GM21447 (cell line): ENCODE results near the gene PRKAR2B.

Source experiments
- ATAC-seq: cut with Tn5 transposase; IDR thresholded peaks from one replicate; pipeline ENCODE4 v1.9.1; 2021; ENCODE audit not compliant: unreplicated experiment

PRKAR2B gene

GRCh38 chr7:107173691-107174406 is 129.3 kb downstream of the PRKAR2B start:
- ATAC-seq = peak; percentile 61

- ATAC-seq = no peak
Observed at GRCh38 chr7:107179326-107180164, 135.0 kb downstream of the PRKAR2B start.

DNA sequence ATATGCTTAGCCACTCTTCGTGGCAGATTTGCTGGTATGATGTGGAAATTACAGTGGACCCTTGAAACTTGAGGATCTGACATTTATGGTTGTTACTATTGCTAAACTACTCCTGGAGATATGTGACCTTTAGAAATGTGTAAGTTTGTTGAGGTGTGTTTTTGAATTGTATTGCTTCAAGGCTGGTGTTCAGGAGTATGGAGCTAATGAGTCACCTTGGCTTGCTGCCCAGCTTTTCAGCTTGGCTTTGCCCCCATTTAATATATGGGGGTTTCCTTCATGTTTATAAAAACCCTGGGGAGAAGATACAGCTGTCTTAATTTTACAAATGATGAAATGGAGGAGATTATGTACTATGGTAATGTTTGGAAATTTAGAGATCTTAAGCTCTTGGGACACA is 135.9 kb downstream of the PRKAR2B start:
- ATAC-seq = no peak

- ATAC-seq = no peak
Observed at GRCh38 chr7:107181172-107181571, 136.7 kb downstream of the PRKAR2B start.

DNA sequence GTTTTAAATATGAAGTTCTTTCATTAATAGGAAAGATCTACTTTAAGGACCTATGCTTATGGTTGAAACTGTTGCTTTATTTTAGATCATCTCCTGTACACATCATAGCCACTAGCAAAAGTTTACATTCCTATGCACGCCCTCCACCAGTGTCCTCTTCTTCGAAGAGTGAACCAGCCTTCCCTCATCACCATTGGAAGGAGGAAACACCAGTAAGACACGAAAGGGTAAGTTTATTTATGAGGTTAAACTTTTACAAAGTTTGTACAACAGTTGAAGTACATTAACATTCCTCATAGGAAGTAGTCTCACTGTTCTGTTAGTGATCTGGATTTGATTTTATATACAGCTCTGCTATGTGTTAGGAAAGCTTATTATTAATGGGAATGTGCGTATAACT is 141.2 kb downstream of the PRKAR2B start:
- no peak for ATAC-seq

GRCh38 chr7:107186240-107186639 is 141.7 kb downstream of the PRKAR2B start:
- no peak for ATAC-seq

- no peak for ATAC-seq
Observed at GRCh38 chr7:107187774-107188173, 143.3 kb downstream of the PRKAR2B start.

- no peak for ATAC-seq
Observed at GRCh38 chr7:107190090-107190489, 145.6 kb downstream of the PRKAR2B start.

- ATAC-seq = no peak
Observed at GRCh38 chr7:107194052-107194451, 149.5 kb downstream of the PRKAR2B start.

DNA sequence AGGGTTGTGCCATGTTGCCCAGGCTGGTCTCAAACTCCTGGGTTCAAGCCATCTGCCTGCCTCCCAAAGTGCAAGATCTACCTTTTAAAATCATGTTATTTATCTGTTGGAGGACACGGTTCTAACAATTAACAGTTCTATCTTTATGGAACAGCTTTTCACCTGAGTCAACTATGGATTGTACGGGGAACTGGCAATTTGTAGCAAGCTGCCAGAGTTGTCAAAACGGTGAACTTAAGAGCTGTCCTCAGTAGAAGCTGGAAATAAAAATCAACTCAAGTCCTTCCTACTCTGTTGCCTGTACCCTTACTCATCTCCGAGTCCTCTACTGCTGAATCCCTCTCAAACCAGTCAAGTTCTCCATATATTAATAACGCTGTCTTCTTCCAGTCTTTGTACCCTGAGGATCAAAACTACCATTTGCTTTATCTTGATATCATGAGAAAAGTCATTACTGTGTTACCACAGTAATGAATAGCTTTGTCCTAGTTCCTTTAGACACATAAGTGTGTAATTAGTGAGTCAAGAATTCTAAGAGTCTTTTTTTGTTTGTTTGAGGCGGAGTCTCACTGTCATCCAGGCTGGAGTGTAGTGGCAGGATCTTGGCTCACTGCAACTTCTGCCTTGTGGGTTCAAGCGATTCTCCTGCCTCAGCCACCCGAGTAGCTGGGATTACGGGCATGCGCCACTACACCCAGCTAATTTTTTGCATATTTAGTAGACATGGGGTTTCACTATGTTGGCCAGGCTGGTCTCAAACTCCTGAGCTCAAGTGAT is 152.5 kb downstream of the PRKAR2B start:
- no peak for ATAC-seq

DNA sequence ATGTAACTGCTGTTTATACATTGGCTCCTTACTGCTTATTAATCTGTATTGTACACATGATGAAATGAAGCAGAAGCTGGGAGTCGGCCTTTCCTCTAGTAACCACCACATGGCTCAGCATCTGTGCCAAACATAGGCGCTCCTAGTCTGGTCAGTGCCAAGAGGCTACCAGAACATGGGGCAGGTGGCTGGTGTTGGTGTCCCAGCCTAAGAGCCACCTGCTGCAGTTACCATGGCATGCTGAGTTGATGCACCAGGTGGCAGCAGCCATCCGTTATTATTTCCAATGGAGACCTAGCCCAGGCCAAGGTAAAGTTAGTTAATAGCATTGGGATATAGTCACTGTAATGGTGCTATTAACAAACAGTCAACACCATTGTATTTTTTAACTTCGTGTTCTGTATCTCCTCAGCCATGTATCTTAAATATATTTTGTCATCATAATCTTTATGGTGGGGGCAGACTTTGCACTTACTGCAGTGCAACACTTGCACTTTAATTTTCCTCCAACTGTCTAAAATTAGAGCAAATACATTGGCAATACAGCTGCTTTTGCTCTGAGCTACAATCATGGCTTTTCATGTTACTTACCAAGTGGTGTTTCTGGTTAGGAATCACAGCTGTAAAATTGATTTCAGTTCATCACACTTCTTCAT is 157.4 kb downstream of the PRKAR2B start:
- peak; percentile 53 for ATAC-seq

- no peak for ATAC-seq
Observed at GRCh38 chr7:107203607-107204006, 159.1 kb downstream of the PRKAR2B start.

GRCh38 chr7:107206136-107206535 is 161.6 kb downstream of the PRKAR2B start:
- no peak for ATAC-seq

GRCh38 chr7:107206706-107207105 is 162.2 kb downstream of the PRKAR2B start:
- no peak for ATAC-seq

- ATAC-seq = no peak
Observed at GRCh38 chr7:107207459-107207858, 163.0 kb downstream of the PRKAR2B start.

GRCh38 chr7:107208024-107208521 is 163.6 kb downstream of the PRKAR2B start:
- ATAC-seq = no peak

- ATAC-seq = no peak
Observed at GRCh38 chr7:107208563-107208962, 164.1 kb downstream of the PRKAR2B start.

- ATAC-seq = no peak
Observed at GRCh38 chr7:107209565-107209964, 165.1 kb downstream of the PRKAR2B start.

- no peak for ATAC-seq
Observed at GRCh38 chr7:107210400-107210799, 165.9 kb downstream of the PRKAR2B start.
